Fibroblast of lung (primary cell): ENCODE measurements around the gene CNTN4.

Experiments used
- EZH2 ChIP-seq: IDR thresholded peaks from 2 replicates; pipeline ENCODE4 v1.5.1; 2012; ENCODE audit warnings: low read length, control low read depth, mild to moderate bottlenecking; ENCODE audit errors: missing control alignments
- TF ChIP-seq, protein P1 (sequence below), 2 donors: IDR thresholded peaks in 1 of 2; conservative IDR thresholded peaks in 1 of 2; 1 replicate in 1 of 2; 2 replicates in 1 of 2; pipeline ENCODE4 v1.5.1; 2011 to 2012; ENCODE audit warnings: low read length in 2 of 2, control low read depth in 1 of 2, inconsistent platforms in 1 of 2, low read depth in 1 of 2, mild to moderate bottlenecking in 1 of 2

- TF ChIP-seq, protein P1, sequence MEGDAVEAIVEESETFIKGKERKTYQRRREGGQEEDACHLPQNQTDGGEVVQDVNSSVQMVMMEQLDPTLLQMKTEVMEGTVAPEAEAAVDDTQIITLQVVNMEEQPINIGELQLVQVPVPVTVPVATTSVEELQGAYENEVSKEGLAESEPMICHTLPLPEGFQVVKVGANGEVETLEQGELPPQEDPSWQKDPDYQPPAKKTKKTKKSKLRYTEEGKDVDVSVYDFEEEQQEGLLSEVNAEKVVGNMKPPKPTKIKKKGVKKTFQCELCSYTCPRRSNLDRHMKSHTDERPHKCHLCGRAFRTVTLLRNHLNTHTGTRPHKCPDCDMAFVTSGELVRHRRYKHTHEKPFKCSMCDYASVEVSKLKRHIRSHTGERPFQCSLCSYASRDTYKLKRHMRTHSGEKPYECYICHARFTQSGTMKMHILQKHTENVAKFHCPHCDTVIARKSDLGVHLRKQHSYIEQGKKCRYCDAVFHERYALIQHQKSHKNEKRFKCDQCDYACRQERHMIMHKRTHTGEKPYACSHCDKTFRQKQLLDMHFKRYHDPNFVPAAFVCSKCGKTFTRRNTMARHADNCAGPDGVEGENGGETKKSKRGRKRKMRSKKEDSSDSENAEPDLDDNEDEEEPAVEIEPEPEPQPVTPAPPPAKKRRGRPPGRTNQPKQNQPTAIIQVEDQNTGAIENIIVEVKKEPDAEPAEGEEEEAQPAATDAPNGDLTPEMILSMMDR (conservative IDR thresholded peaks at IDR 0.05 in 1 of 2, IDR thresholded peaks at IDR 0.05 in 1 of 2; ENCODE audit: low read depth in 1 of 2, low read length in 2 of 2) = no peak
- TF ChIP-seq EZH2 = no peak
These were observed 360.1 kb downstream of the CNTN4 start for GRCh38 chr3:2458816-2459215.
